ENCODE measurements around the gene PLEKHA6.

DNA sequence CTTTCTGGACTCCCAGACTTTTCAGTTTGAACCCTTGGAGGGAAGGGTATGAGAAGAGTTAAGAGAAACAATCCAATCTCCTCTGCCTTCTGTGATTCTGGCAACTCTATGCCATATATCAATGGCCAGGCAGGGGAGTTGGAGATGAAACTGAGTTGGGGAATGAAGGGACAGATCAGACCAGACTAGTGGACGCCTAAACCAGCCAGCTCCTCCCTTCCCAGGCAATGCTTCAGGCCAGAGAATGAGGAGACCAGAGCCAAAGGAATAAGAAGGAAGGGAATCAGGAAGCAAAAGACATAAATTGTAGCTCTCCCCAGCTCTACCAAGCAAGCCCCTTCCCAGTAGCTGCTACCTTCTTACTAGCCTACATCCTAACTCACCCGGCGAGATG is 22.7 kb downstream of the PLEKHA6 start:
- TF ChIP-seq, protein P1, sequence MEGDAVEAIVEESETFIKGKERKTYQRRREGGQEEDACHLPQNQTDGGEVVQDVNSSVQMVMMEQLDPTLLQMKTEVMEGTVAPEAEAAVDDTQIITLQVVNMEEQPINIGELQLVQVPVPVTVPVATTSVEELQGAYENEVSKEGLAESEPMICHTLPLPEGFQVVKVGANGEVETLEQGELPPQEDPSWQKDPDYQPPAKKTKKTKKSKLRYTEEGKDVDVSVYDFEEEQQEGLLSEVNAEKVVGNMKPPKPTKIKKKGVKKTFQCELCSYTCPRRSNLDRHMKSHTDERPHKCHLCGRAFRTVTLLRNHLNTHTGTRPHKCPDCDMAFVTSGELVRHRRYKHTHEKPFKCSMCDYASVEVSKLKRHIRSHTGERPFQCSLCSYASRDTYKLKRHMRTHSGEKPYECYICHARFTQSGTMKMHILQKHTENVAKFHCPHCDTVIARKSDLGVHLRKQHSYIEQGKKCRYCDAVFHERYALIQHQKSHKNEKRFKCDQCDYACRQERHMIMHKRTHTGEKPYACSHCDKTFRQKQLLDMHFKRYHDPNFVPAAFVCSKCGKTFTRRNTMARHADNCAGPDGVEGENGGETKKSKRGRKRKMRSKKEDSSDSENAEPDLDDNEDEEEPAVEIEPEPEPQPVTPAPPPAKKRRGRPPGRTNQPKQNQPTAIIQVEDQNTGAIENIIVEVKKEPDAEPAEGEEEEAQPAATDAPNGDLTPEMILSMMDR (conservative IDR thresholded peaks at IDR 0.05; ENCODE audit: low read depth in 2 of 2), result no peak
- TF ChIP-seq POLR2AphosphoS5 (IDR thresholded peaks at IDR 0.05; ENCODE audit: low read depth), result no peak
- TF ChIP-seq EZH2 (IDR thresholded peaks at IDR 0.05; ENCODE audit: low read depth, unreplicated experiment), result no peak
- no peak for TF ChIP-seq JUNB (IDR thresholded peaks at IDR 0.05; ENCODE audit: unreplicated experiment)
- TF ChIP-seq, protein P2, sequence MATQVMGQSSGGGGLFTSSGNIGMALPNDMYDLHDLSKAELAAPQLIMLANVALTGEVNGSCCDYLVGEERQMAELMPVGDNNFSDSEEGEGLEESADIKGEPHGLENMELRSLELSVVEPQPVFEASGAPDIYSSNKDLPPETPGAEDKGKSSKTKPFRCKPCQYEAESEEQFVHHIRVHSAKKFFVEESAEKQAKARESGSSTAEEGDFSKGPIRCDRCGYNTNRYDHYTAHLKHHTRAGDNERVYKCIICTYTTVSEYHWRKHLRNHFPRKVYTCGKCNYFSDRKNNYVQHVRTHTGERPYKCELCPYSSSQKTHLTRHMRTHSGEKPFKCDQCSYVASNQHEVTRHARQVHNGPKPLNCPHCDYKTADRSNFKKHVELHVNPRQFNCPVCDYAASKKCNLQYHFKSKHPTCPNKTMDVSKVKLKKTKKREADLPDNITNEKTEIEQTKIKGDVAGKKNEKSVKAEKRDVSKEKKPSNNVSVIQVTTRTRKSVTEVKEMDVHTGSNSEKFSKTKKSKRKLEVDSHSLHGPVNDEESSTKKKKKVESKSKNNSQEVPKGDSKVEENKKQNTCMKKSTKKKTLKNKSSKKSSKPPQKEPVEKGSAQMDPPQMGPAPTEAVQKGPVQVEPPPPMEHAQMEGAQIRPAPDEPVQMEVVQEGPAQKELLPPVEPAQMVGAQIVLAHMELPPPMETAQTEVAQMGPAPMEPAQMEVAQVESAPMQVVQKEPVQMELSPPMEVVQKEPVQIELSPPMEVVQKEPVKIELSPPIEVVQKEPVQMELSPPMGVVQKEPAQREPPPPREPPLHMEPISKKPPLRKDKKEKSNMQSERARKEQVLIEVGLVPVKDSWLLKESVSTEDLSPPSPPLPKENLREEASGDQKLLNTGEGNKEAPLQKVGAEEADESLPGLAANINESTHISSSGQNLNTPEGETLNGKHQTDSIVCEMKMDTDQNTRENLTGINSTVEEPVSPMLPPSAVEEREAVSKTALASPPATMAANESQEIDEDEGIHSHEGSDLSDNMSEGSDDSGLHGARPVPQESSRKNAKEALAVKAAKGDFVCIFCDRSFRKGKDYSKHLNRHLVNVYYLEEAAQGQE (IDR thresholded peaks at IDR 0.05; ENCODE audit: unreplicated experiment), result no peak
- no peak for TF ChIP-seq CREB1 (CRISPR knock-in tag; IDR thresholded peaks at IDR 0.05; ENCODE audit: low read depth)
- no peak for TF ChIP-seq ZNF114 (CRISPR knock-in tag; IDR thresholded peaks at IDR 0.05)

All from GM23338 (cell line).